AG09319 (cell line): ENCODE data around the gene SCLY.

Source experiments
- DNase-seq: peaks from one replicate; pipeline ENCODE4 v3.0.0-alpha.2; 2010; ENCODE audit warnings: low read depth; ENCODE audit errors: extremely low read depth
- CTCF ChIP-seq: IDR thresholded peaks from 2 replicates; pipeline ENCODE4 v1.5.1; 2011; ENCODE audit warnings: low read depth, mild to moderate bottlenecking, inconsistent platforms, low read length, moderate library complexity

SCLY gene

DNA sequence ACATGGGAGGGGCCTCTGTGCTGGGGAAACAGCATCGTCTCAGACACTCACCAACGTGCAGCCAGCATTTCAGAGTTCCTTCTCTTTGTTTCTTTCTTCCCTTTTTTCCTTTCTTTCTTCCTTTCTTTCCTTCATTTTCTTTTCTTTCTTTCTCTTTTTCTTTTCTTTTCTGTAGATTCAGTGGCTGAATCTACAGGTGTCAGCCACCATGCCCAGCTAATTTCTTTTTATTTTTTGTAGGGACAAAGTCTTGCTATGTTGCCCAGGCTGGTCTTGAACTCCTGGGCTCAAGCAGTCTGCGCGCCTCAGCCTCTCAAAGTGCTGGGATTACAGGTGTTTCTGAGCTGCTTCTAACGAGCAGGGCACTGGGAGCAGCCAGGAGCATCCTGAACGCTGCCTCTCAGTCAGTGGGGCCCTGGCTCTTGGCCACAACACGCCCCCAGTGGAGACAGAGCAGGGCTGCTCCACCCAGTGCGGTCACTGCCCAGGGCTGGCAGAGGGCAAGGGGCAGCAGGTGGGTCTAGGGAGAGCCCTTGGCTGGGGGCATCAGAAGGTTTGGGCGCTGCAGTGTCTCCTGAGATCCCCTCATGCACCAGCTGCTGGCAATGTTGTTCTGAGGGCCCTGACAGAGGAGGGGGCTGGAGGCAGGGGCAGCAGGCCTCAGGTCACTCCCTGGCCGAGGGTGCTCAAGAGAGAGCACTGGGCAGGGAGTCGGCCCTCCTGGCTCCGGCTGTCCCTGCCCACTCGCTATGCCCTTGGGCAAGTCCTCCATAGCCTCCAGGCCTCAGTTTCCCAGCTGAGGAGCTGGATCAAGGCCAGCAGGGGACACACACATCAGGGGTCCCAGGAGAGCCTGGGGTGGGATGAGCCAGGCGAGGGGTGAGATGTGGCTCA is 72.9 kb downstream of the SCLY start:
- no peak for TF ChIP-seq CTCF

GRCh38 chr2:238134393-238134785 is 73.6 kb downstream of the SCLY start:
- no peak for TF ChIP-seq CTCF
- DNase-seq, result no peak

More for the DNA sequence above, 72.9 kb downstream of the SCLY start:
- no peak for DNase-seq

- TF ChIP-seq CTCF, result no peak
- DNase-seq, result no peak
Observed at GRCh38 chr2:238135601-238136150, 74.9 kb downstream of the SCLY start.

- no peak for TF ChIP-seq CTCF
- DNase-seq, result peak; percentile 55
Observed at GRCh38 chr2:238136820-238137537, 76.2 kb downstream of the SCLY start.

DNA sequence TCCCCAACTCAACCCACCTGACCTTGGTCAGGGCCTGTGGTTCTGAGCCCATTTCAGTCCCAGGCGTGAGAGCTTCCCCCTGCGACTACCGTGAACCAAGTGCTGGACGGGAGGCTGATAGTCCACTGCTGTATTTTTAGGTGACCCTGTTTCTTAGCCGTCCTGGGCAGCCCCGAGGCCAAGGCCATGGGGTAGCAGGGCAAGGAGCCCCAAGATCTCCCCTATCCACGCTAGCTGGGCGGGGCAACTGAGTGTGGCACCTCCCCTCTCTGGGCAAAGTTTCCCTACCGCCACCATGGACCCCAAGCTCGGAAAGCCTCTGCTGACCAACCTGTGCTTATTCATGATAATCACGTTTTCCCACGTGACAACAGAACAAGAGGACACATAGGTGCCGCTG is 77.1 kb downstream of the SCLY start:
- no peak for DNase-seq
- TF ChIP-seq CTCF, result no peak

DNA sequence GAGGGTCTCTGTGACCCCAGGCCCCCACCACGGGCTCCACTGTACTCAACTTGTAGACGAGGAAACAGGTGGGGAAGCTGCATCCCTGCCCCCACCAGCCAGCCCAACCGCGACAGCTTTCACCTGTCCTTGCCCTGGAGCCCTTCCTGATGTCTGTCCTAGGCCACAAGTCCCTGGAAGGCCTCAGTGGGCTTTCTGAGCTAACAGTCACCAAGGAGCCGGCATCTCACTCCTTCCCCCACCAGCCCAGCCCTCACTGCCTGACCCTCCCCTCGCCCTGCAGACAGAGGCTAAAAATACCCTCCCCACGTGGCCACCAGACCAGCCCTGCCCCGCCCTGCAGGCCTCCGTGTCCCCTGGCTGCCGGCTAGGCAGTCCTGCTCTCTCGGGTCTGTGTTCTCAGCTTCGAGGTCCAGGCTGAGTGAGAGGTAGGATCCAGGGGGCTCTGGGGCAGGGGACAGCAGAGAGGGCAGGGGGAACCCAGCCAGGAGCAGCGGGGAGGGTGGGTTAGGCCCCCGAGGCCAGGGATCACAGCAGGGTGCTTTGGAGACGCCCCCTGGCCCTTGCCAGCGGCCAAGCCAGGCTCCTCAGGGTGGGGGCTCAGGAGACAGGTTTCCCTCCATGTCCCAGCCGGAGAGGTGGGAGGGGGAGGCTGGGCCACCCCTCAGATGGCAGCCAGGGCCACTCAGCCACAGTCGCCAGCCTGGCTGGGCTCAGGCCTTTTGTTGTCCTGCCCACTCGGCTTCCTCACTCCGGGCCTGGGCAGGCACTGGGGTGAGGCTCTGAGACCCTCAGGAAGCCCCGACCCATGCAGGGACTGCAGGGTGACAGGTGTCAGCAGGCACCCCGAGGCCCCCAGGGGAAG is 77.8 kb downstream of the SCLY start, which contains the start of gene KLHL30:
TSS of gene KLHL30 (plus strand) at position 338 of the 865 bp plus-strand sequence. CDS start 2,087 bp downstream, outside the sequence.
- no peak for TF ChIP-seq CTCF
- no peak for DNase-seq
